Esophagus (tissue), 2 donors: ENCODE measurements around the gene PTPN5. TPM values are rescaled to one million over a fixed set of nuclear protein-coding genes. Genes with fewer than 3 reads are reported as not detected.

ENCODE experiments used
- H3K27ac ChIP-seq, 2 donors: one replicate each; pipeline ENCODE4 v1.5.1; 2013; ENCODE audit warnings: low read depth in 2 of 2, mild to moderate bottlenecking in 2 of 2, inconsistent platforms in 1 of 2, low read length in 1 of 2, moderate library complexity in 1 of 2
- H3K27me3 ChIP-seq, 2 donors: one replicate each; pipeline ENCODE4 v1.6.1; 2013; ENCODE audit warnings: low read length in 2 of 2, control low read depth in 1 of 2, mild to moderate bottlenecking in 1 of 2; ENCODE audit not compliant: insufficient read depth in 2 of 2, control insufficient read depth in 1 of 2
- H3K36me3 ChIP-seq, 2 donors: one replicate each; pipeline ENCODE4 v1.6.1; 2013; ENCODE audit warnings: low read length in 1 of 2; ENCODE audit not compliant: control insufficient read depth in 2 of 2, insufficient read depth in 2 of 2
- H3K4me1 ChIP-seq, 2 donors: one replicate each; pipeline ENCODE4 v1.6.1; 2013; ENCODE audit warnings: low read length in 1 of 2; ENCODE audit not compliant: control insufficient read depth in 2 of 2, insufficient read depth in 2 of 2
- H3K4me3 ChIP-seq, 2 donors: one replicate each; pipeline ENCODE4 v1.5.1; 2013; ENCODE audit warnings: low read length in 2 of 2, mild to moderate bottlenecking in 2 of 2, low read depth in 1 of 2, moderate library complexity in 1 of 2
- H3K9me3 ChIP-seq, 2 donors: one replicate each; pipeline ENCODE4 v1.6.1; 2013; ENCODE audit warnings: mild to moderate bottlenecking in 2 of 2, low read depth in 1 of 2, low read length in 1 of 2, moderate library complexity in 1 of 2; ENCODE audit not compliant: control insufficient read depth in 2 of 2, insufficient read depth in 1 of 2
- WGBS, 2 donors: extraction: QIAGEN DNeasy Blood & Tissue Kit; methylation state at CpG; one replicate each; pipeline ENCODE4 v1.1.7; 2013; 5-methylcytosine and 5-hydroxymethylcytosine counted together
- polyA plus RNA-seq, 2 donors: library from polyadenylated mRNA; stranded (reverse); fragments of 200-250 nt; gene quantifications; one replicate each; pipeline ENCODE4 v1.2.3, GENCODE V29; 2013
- donor health status: healthy with polysubstance abuse.
- donor health status: Bipolar disorder and iron deficiency.

Gene PTPN5
- polyA plus RNA-seq, 2 donors: 0.21 to 0.47 TPM

GRCh38 chr11:18731949-18732821, 59.4 kb downstream of the PTPN5 start:
- H3K27me3 ChIP-seq: no peaks in the 10 kb centered on the region
- no peaks in the 10 kb centered on the region for H3K36me3 ChIP-seq
- 62 to 65% methylated on average over 11 of the region's 11 CpGs for WGBS, 2 donors
- H3K4me3 ChIP-seq: no peak overlapping the region
- H3K4me1 ChIP-seq: peaks cover 0 to 2% of the 10 kb centered on the region in 2 donors
- H3K27ac ChIP-seq: no peak overlapping the region
- no peaks in the 10 kb centered on the region for H3K9me3 ChIP-seq

GRCh38 chr11:18731441-18731840, 60.2 kb downstream of the PTPN5 start:
- Histone ChIP-seq H3K4me3 (no peak overlapping the region), H3K27me3 (no peaks in the 10 kb centered on the region), H3K36me3 (no peaks in the 10 kb centered on the region), H3K4me1 (peaks cover 0 to 2% of the 10 kb centered on the region in 2 donors), H3K9me3 (no peaks in the 10 kb centered on the region), H3K27ac (no peak overlapping the region)
- 93% methylated on average over 2 of the region's 2 CpGs for WGBS, 2 donors

- Histone ChIP-seq H3K27me3 (no peaks in the 10 kb centered on the region), H3K9me3 (no peaks in the 10 kb centered on the region), H3K27ac (no peak overlapping the region), H3K4me3 (no peak overlapping the region), H3K4me1 (peaks cover 0 to 2% of the 10 kb centered on the region in 2 donors), H3K36me3 (no peaks in the 10 kb centered on the region)
- 90 to 91% methylated on average over 9 of the region's 9 CpGs for WGBS, 2 donors
Observed at GRCh38 chr11:18730020-18730419, 61.6 kb downstream of the PTPN5 start.

- Histone ChIP-seq H3K27me3 (no peaks in the 10 kb centered on the region), H3K4me1 (peaks cover 0 to 2% of the 10 kb centered on the region in 2 donors), H3K36me3 (no peaks in the 10 kb centered on the region), H3K27ac (no peak overlapping the region), H3K9me3 (no peaks in the 10 kb centered on the region), H3K4me3 (no peak overlapping the region)
- 83 to 86% methylated on average over 16 of the region's 16 CpGs for WGBS, 2 donors
Observed at GRCh38 chr11:18729426-18729825, 62.2 kb downstream of the PTPN5 start.

- Histone ChIP-seq H3K9me3 (no peaks in the 10 kb centered on the region), H3K36me3 (no peaks in the 10 kb centered on the region)
- 90% methylated on average over 13 of the region's 13 CpGs for WGBS, 2 donors
Observed at GRCh38 chr11:18728658-18729057, 62.9 kb downstream of the PTPN5 start.

GRCh38 chr11:18727479-18728236, 63.9 kb downstream of the PTPN5 start:
- H3K27me3 ChIP-seq: no peaks in the 10 kb centered on the region
- H3K27ac ChIP-seq: no peak overlapping the region
- no peaks in the 10 kb centered on the region for H3K9me3 ChIP-seq
- no peaks in the 10 kb centered on the region for H3K36me3 ChIP-seq
- WGBS, 2 donors: 56 to 60% methylated on average over 10 of the region's 10 CpGs
- H3K4me1 ChIP-seq: peaks cover 0 to 2% of the 10 kb centered on the region in 2 donors
- H3K4me3 ChIP-seq: no peak overlapping the region

More at GRCh38 chr11:18728658-18729057, 62.9 kb downstream of the PTPN5 start:
- H3K27ac ChIP-seq: no peak overlapping the region
- H3K27me3 ChIP-seq: no peaks in the 10 kb centered on the region
- peaks cover 0 to 2% of the 10 kb centered on the region in 2 donors for H3K4me1 ChIP-seq
- no peak overlapping the region for H3K4me3 ChIP-seq

GRCh38 chr11:18726040-18726439, 65.6 kb downstream of the PTPN5 start, which contains the start of gene IGSF22:
IGSF22 (minus strand) TSS chr11:18726188; CDS start chr11:18724236, 1,952 bp downstream.
- Histone ChIP-seq H3K27me3 (no peaks in the 10 kb centered on the region), H3K36me3 (no peaks in the 10 kb centered on the region), H3K27ac (no peak within 1 kb of the TSS), H3K4me3 (no peak within 1 kb of the TSS), H3K4me1 (peaks cover 4 to 6% of the 10 kb centered on the region in 2 donors), H3K9me3 (no peaks in the 10 kb centered on the region)
- 80 to 83% methylated on average over 7 of the region's 7 CpGs for WGBS, 2 donors

- Histone ChIP-seq H3K27ac (no peak overlapping the region), H3K4me1 (peaks cover 4 to 6% of the 10 kb centered on the region in 2 donors), H3K27me3 (no peaks in the 10 kb centered on the region), H3K4me3 (no peak overlapping the region), H3K36me3 (no peaks in the 10 kb centered on the region), H3K9me3 (no peaks in the 10 kb centered on the region)
- 52 to 58% methylated on average over 7 of the region's 7 CpGs for WGBS, 2 donors
Observed at GRCh38 chr11:18723991-18724390, 67.6 kb downstream of the PTPN5 start.

GRCh38 chr11:18722293-18722637, 69.3 kb downstream of the PTPN5 start:
- WGBS, 2 donors: 65 to 88% methylated on average over 1 of the region's 1 CpG
- H3K9me3 ChIP-seq: no peaks in the 10 kb centered on the region
- H3K27me3 ChIP-seq: no peaks in the 10 kb centered on the region
- H3K4me3 ChIP-seq: no peak overlapping the region
- H3K27ac ChIP-seq: no peak overlapping the region
- H3K36me3 ChIP-seq: no peaks in the 10 kb centered on the region
- H3K4me1 ChIP-seq: peaks cover 4 to 5% of the 10 kb centered on the region in 2 donors
